ENCODE data around the gene MAIP1.

The MAIP1 gene

GRCh38 chr2:199991691-199992090 is 36.3 kb downstream of the MAIP1 start:
- DNase-seq (ENCODE audit: low read depth), result no peak

GRCh38 chr2:199992296-199992695 is 36.9 kb downstream of the MAIP1 start:
- no peak for DNase-seq (ENCODE audit: low read depth)

- no peak for DNase-seq (ENCODE audit: low read depth)
Observed at GRCh38 chr2:199994371-199994770, 39.0 kb downstream of the MAIP1 start.

- no peak for DNase-seq (ENCODE audit: low read depth)
Observed at GRCh38 chr2:199994896-199995295, 39.5 kb downstream of the MAIP1 start.

- no peak for DNase-seq (ENCODE audit: low read depth)
Observed at GRCh38 chr2:199997296-199997695, 41.9 kb downstream of the MAIP1 start.

- no peak for DNase-seq (ENCODE audit: low read depth)
Observed at GRCh38 chr2:199999166-199999565, 43.8 kb downstream of the MAIP1 start.

GRCh38 chr2:200000444-200001163 is 45.2 kb downstream of the MAIP1 start:
- DNase-seq (ENCODE audit: low read depth), result no peak

- DNase-seq (ENCODE audit: low read depth), result no peak
Observed at GRCh38 chr2:200003444-200003843, 48.1 kb downstream of the MAIP1 start.

- DNase-seq (ENCODE audit: low read depth), result no peak
Observed at GRCh38 chr2:200005675-200006074, 50.3 kb downstream of the MAIP1 start.

- no peak for DNase-seq (ENCODE audit: low read depth)
Observed at GRCh38 chr2:200007306-200007705, 51.9 kb downstream of the MAIP1 start.

GRCh38 chr2:200012401-200012800 is 57.0 kb downstream of the MAIP1 start:
- DNase-seq (ENCODE audit: low read depth), result no peak

All from activated T-cell treated with anti-CD3 and anti-CD28 coated beads for 1 hour (primary cell).